H1 (cell line): Measurements from ENCODE around the gene NAB1. TPM values are rescaled to one million over a fixed set of nuclear protein-coding genes. Genes with fewer than 3 reads are reported as not detected.

Source experiments
- EGR1 ChIP-seq: IDR thresholded peaks from 2 replicates; pipeline ENCODE4 v1.6.1; 2011; ENCODE audit warnings: low read depth, low read length, borderline replicate concordance
- EZH2 ChIP-seq: fragments of 200-600 bp; sonication (generic); IDR thresholded peaks from 2 replicates; pipeline ENCODE4 v1.7.1; 2012; ENCODE audit warnings: low read depth, mild to moderate bottlenecking, moderate library complexity, low read length, inconsistent platforms; ENCODE audit not compliant: severe bottlenecking
- MAFK ChIP-seq: IDR thresholded peaks from 2 replicates; pipeline ENCODE4 v1.6.1; 2012; ENCODE audit warnings: low read depth, mild to moderate bottlenecking, improper control_type of control experiment, low read length
- RAD21 ChIP-seq, 2 experiments: IDR thresholded peaks in 1 of 2; conservative IDR thresholded peaks in 1 of 2; 2 replicates each; pipeline ENCODE4 v1.6.1; 2011; ENCODE audit warnings: low read depth in 2 of 2, low read length in 2 of 2, improper control_type of control experiment in 1 of 2, inconsistent platforms in 1 of 2, mild to moderate bottlenecking in 1 of 2, moderate library complexity in 1 of 2
- RXRA ChIP-seq: IDR thresholded peaks from 2 replicates; pipeline ENCODE4 v1.6.1; 2011; ENCODE audit warnings: low read depth, mild to moderate bottlenecking, low read length, moderate library complexity; ENCODE audit not compliant: insufficient read depth
- ZNF274 ChIP-seq: IDR thresholded peaks from 2 replicates; pipeline ENCODE4 v1.7.0; 2012; ENCODE audit warnings: low read length, borderline replicate concordance; ENCODE audit errors: extremely low read depth
- polyA plus RNA-seq, 7 experiments: library from polyadenylated mRNA; depleted of rRNA in 3 of 7; stranded (reverse) in 5 of 7; unstranded in 2 of 7; fragments of >200 nt in 5 of 7; fragments of 200-250 nt in 2 of 7; gene quantifications; 1 replicate in 5 of 7; 2 replicates in 1 of 7; 4 replicates in 1 of 7; pipeline versions ENCODE4 v1.2.1 to v1.2.3, GENCODE V29; 2011 to 2013; ENCODE audit warnings: missing spikeins in 2 of 7, mixed read lengths in 2 of 7
- total RNA-seq: library from RNA; stranded (reverse); fragmentation: NEBNext Ultra II Directional; extraction: Animal tissue kit (Norgen Biotek cat#: 25700); gene quantifications from 2 replicates; pipeline ENCODE4 v1.2.1, GENCODE V29; 2021
- TF ChIP-seq, protein P1 (sequence below): fragments of 300-600 bp; sonication (generic); IDR thresholded peaks from 2 replicates; pipeline ENCODE4 v1.7.1; 2012; ENCODE audit warnings: low read length, moderate library complexity, mild to moderate bottlenecking, inconsistent platforms; ENCODE audit not compliant: insufficient replicate concordance

The NAB1 gene
- total and polyA plus RNA-seq, 2 of the 8 experiments (the other 6 are each of a cell fraction or from before 2014, with no cell fraction given): 8.5 to 28.6 TPM

DNA sequence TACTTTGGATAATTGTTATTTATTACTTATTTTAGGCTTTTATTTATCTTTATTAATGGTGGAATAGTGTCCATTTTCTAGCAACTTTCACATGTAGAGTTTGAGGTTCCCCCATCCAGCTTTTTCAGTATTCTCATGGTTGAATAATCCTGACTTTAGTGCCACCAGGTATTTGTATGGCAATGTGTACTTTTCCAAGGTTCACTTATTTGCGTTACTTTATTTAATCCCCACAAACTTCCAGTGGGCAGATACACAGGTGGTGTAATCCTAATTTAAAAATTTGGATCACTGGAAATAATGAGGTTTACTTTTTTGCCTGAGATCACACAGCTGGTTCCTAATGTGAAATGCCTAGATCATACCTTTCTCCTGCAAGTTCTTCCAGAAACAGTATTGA, 30.5 kb downstream of the NAB1 start (continued):
- TF ChIP-seq, protein P1, sequence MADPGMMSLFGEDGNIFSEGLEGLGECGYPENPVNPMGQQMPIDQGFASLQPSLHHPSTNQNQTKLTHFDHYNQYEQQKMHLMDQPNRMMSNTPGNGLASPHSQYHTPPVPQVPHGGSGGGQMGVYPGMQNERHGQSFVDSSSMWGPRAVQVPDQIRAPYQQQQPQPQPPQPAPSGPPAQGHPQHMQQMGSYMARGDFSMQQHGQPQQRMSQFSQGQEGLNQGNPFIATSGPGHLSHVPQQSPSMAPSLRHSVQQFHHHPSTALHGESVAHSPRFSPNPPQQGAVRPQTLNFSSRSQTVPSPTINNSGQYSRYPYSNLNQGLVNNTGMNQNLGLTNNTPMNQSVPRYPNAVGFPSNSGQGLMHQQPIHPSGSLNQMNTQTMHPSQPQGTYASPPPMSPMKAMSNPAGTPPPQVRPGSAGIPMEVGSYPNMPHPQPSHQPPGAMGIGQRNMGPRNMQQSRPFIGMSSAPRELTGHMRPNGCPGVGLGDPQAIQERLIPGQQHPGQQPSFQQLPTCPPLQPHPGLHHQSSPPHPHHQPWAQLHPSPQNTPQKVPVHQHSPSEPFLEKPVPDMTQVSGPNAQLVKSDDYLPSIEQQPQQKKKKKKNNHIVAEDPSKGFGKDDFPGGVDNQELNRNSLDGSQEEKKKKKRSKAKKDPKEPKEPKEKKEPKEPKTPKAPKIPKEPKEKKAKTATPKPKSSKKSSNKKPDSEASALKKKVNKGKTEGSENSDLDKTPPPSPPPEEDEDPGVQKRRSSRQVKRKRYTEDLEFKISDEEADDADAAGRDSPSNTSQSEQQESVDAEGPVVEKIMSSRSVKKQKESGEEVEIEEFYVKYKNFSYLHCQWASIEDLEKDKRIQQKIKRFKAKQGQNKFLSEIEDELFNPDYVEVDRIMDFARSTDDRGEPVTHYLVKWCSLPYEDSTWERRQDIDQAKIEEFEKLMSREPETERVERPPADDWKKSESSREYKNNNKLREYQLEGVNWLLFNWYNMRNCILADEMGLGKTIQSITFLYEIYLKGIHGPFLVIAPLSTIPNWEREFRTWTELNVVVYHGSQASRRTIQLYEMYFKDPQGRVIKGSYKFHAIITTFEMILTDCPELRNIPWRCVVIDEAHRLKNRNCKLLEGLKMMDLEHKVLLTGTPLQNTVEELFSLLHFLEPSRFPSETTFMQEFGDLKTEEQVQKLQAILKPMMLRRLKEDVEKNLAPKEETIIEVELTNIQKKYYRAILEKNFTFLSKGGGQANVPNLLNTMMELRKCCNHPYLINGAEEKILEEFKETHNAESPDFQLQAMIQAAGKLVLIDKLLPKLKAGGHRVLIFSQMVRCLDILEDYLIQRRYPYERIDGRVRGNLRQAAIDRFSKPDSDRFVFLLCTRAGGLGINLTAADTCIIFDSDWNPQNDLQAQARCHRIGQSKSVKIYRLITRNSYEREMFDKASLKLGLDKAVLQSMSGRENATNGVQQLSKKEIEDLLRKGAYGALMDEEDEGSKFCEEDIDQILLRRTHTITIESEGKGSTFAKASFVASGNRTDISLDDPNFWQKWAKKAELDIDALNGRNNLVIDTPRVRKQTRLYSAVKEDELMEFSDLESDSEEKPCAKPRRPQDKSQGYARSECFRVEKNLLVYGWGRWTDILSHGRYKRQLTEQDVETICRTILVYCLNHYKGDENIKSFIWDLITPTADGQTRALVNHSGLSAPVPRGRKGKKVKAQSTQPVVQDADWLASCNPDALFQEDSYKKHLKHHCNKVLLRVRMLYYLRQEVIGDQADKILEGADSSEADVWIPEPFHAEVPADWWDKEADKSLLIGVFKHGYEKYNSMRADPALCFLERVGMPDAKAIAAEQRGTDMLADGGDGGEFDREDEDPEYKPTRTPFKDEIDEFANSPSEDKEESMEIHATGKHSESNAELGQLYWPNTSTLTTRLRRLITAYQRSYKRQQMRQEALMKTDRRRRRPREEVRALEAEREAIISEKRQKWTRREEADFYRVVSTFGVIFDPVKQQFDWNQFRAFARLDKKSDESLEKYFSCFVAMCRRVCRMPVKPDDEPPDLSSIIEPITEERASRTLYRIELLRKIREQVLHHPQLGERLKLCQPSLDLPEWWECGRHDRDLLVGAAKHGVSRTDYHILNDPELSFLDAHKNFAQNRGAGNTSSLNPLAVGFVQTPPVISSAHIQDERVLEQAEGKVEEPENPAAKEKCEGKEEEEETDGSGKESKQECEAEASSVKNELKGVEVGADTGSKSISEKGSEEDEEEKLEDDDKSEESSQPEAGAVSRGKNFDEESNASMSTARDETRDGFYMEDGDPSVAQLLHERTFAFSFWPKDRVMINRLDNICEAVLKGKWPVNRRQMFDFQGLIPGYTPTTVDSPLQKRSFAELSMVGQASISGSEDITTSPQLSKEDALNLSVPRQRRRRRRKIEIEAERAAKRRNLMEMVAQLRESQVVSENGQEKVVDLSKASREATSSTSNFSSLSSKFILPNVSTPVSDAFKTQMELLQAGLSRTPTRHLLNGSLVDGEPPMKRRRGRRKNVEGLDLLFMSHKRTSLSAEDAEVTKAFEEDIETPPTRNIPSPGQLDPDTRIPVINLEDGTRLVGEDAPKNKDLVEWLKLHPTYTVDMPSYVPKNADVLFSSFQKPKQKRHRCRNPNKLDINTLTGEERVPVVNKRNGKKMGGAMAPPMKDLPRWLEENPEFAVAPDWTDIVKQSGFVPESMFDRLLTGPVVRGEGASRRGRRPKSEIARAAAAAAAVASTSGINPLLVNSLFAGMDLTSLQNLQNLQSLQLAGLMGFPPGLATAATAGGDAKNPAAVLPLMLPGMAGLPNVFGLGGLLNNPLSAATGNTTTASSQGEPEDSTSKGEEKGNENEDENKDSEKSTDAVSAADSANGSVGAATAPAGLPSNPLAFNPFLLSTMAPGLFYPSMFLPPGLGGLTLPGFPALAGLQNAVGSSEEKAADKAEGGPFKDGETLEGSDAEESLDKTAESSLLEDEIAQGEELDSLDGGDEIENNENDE: no peak
- TF ChIP-seq ZNF274: no peak
- no peak for TF ChIP-seq RAD21 (IDR thresholded peaks at IDR 0.05 in 1 of 2, conservative IDR thresholded peaks at IDR 0.05 in 1 of 2; ENCODE audit: low read depth in 2 of 2, low read length in 2 of 2)
- TF ChIP-seq MAFK: no peak
- TF ChIP-seq EGR1: no peak
- no peak for TF ChIP-seq RXRA
- no peak for TF ChIP-seq EZH2
